AG09309 (cell line): Measurements from ENCODE around the gene TSPAN14.

Source experiments
- DNase-seq: peaks from one replicate; pipeline ENCODE4 v3.0.0-alpha.2; 2010; ENCODE audit warnings: low read depth
- H3K4me3 ChIP-seq: 2 replicates; pipeline ENCODE4 v1.5.1; 2011; ENCODE audit warnings: mild to moderate bottlenecking, low read depth, low read length, moderate library complexity; ENCODE audit not compliant: control insufficient read depth
- CTCF ChIP-seq: IDR thresholded peaks from 2 replicates; pipeline ENCODE4 v1.5.1; 2011; ENCODE audit warnings: mild to moderate bottlenecking, low read depth, low read length, inconsistent platforms; ENCODE audit not compliant: insufficient read depth, control insufficient read depth; ENCODE audit errors: missing control alignments

The TSPAN14 gene

GRCh38 chr10:80518143-80518806 lies 64.2 kb downstream of the TSPAN14 start:
- no peak overlapping the region for H3K4me3 ChIP-seq
- no peak for DNase-seq
- TF ChIP-seq CTCF = no peak

GRCh38 chr10:80518807-80519360 lies 64.8 kb downstream of the TSPAN14 start:
- TF ChIP-seq CTCF = no peak
- no peak overlapping the region for H3K4me3 ChIP-seq
- DNase-seq = no peak

GRCh38 chr10:80519936-80520650 lies 66.0 kb downstream of the TSPAN14 start:
- no peak overlapping the region for H3K4me3 ChIP-seq
- no peak for DNase-seq
- TF ChIP-seq CTCF = no peak

GRCh38 chr10:80520661-80521470 lies 66.8 kb downstream of the TSPAN14 start:
- no peak for DNase-seq
- H3K4me3 ChIP-seq = no peak overlapping the region
- no peak for TF ChIP-seq CTCF

- DNase-seq = no peak
- no peak for TF ChIP-seq CTCF
- no peak overlapping the region for H3K4me3 ChIP-seq
Measured at GRCh38 chr10:80522756-80523363, 68.8 kb downstream of the TSPAN14 start.

- DNase-seq = no peak
- no peak for TF ChIP-seq CTCF
- H3K4me3 ChIP-seq = no peak overlapping the region
Measured at GRCh38 chr10:80523773-80524172, 69.7 kb downstream of the TSPAN14 start.
